ENCODE data around the gene ATG5.

The ATG5 gene

GRCh38 chr6:106138151-106138550 lies 187.4 kb downstream of the ATG5 start:
- TF ChIP-seq TAF1 (IDR thresholded peaks at IDR 0.05; ENCODE audit: borderline replicate concordance, insufficient read depth, low read length) (no peak), SIN3A (IDR thresholded peaks at IDR 0.05; ENCODE audit: borderline replicate concordance, insufficient read depth, low read length) (no peak), POLR2AphosphoS5 (IDR thresholded peaks at IDR 0.05; ENCODE audit: low read depth, low read length) (no peak), FOXP2 (optimal IDR thresholded peaks at IDR 0.05; ENCODE audit: borderline replicate concordance, extremely low read depth, extremely low read length, insufficient read depth) (no peak), REST (IDR thresholded peaks at IDR 0.05; ENCODE audit: insufficient read depth in 1 of 2, low read depth in 2 of 2, low read length in 2 of 2) (no peak)

- no peak for TF ChIP-seq REST (IDR thresholded peaks at IDR 0.05; ENCODE audit: insufficient read depth in 1 of 2, low read depth in 2 of 2, low read length in 2 of 2)
- no peak for TF ChIP-seq FOXP2 (optimal IDR thresholded peaks at IDR 0.05; ENCODE audit: borderline replicate concordance, extremely low read depth, extremely low read length, insufficient read depth)
- TF ChIP-seq SIN3A (IDR thresholded peaks at IDR 0.05; ENCODE audit: borderline replicate concordance, insufficient read depth, low read length) = no peak
- no peak for TF ChIP-seq POLR2AphosphoS5 (IDR thresholded peaks at IDR 0.05; ENCODE audit: low read depth, low read length)
- TF ChIP-seq TAF1 (IDR thresholded peaks at IDR 0.05; ENCODE audit: borderline replicate concordance, insufficient read depth, low read length) = no peak
Observed at GRCh38 chr6:106136845-106137244, 188.7 kb downstream of the ATG5 start.

- no peak for TF ChIP-seq FOXP2 (optimal IDR thresholded peaks at IDR 0.05; ENCODE audit: borderline replicate concordance, extremely low read depth, extremely low read length, insufficient read depth)
- TF ChIP-seq SIN3A (IDR thresholded peaks at IDR 0.05; ENCODE audit: borderline replicate concordance, insufficient read depth, low read length) = no peak
- no peak for TF ChIP-seq REST (IDR thresholded peaks at IDR 0.05; ENCODE audit: insufficient read depth in 1 of 2, low read depth in 2 of 2, low read length in 2 of 2)
- no peak for TF ChIP-seq TAF1 (IDR thresholded peaks at IDR 0.05; ENCODE audit: borderline replicate concordance, insufficient read depth, low read length)
- no peak for TF ChIP-seq POLR2AphosphoS5 (IDR thresholded peaks at IDR 0.05; ENCODE audit: low read depth, low read length)
Observed at GRCh38 chr6:106135911-106136571, 189.5 kb downstream of the ATG5 start.

GRCh38 chr6:106134906-106135634 lies 190.5 kb downstream of the ATG5 start:
- TF ChIP-seq REST (IDR thresholded peaks at IDR 0.05; ENCODE audit: insufficient read depth in 1 of 2, low read depth in 2 of 2, low read length in 2 of 2) (no peak), SIN3A (IDR thresholded peaks at IDR 0.05; ENCODE audit: borderline replicate concordance, insufficient read depth, low read length) (no peak)
